Effector memory CD4-positive, alpha-beta T cell (primary cell): ENCODE results near the gene C1orf122.
A peak's percentile ranks its signal among the peaks of the same experiment; 100 is the strongest.
"Not testable (repeated sequence)": the region's sequence is repeated elsewhere in the genome, so short reads cannot be mapped to it uniquely, and the experiment has no call there.

Experiments
- DNase-seq, 3 donors: peaks; one replicate each; pipeline ENCODE4 v3.0.0-alpha.2; 2020
- H3K27ac ChIP-seq: 2 replicates; pipeline ENCODE4 v1.7.0; 2013; ENCODE audit warnings: mild to moderate bottlenecking, low read length, moderate library complexity; ENCODE audit not compliant: insufficient read depth, poor library complexity, severe bottlenecking
- H3K27me3 ChIP-seq: replicated peaks from 2 replicates; pipeline ENCODE4 v1.7.0; 2013; ENCODE audit warnings: mild to moderate bottlenecking, low read length; ENCODE audit not compliant: insufficient read depth, control insufficient read depth, poor library complexity, severe bottlenecking
- H3K36me3 ChIP-seq: 2 replicates; pipeline ENCODE4 v1.7.0; 2013; ENCODE audit warnings: mild to moderate bottlenecking, low read length, moderate library complexity; ENCODE audit not compliant: control insufficient read depth, insufficient read depth
- H3K4me1 ChIP-seq: 2 replicates; pipeline ENCODE4 v1.7.0; 2013; ENCODE audit warnings: low read length, mild to moderate bottlenecking; ENCODE audit not compliant: control insufficient read depth, insufficient read depth, poor library complexity, severe bottlenecking
- H3K4me3 ChIP-seq: 2 replicates; pipeline ENCODE4 v1.7.0; 2013; ENCODE audit warnings: low read length, low read depth, mild to moderate bottlenecking; ENCODE audit not compliant: insufficient read depth, poor library complexity, severe bottlenecking
- H3K9me3 ChIP-seq: 2 replicates; pipeline ENCODE4 v1.7.0; 2013; ENCODE audit warnings: mild to moderate bottlenecking, low read length, moderate library complexity; ENCODE audit not compliant: control insufficient read depth

The C1orf122 gene

DNA sequence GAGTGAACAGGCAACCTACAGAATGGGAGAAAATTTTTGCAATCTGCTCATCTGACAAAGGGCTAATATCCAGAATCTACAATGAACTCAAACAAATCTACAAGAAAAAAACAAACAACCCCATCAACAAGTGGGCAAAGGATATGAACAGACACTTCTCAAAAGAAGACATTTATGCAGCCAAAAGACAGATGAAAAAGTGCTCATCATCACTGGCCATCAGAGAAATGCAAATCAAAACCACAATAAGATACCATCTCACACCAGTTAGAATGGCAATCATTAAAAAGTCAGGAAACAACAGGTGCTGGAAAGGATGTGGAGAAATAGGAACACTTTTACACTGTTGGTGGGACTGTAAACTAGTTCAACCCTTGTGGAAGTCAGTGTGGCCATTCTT, 36.1 kb upstream of the C1orf122 start:
- DNase-seq, H3K27me3 ChIP-seq, H3K9me3 ChIP-seq, H3K4me1 ChIP-seq, H3K4me3 ChIP-seq, H3K36me3 ChIP-seq, H3K27ac ChIP-seq: not testable (repeated sequence)

DNA sequence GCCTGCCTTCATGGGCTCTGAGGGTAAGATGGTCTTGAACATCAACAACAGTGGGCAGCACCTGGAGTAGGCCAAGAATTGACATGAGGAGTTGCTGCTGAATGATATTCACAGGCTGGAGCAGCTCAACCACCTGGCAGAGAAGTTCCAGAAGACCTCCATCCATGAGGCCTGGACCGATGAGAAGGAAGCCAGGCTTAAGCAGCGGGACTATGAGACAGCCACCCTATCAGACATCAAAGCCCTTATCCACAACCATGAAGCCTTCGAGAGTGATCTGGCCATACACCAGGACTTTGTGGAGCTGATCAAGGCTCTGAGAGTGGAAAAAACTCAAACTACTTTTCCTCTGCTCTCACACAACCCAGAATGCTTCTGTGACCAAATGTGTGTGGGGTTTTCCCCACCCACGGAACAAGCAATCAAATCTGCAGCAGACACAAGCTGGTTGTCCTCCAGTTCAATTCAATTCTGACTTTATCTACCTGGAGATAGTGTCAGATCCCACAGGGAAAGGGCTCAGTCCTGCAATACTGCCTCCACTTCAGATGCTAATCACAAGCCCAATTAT, 30.6 kb upstream of the C1orf122 start:
- Histone ChIP-seq H3K4me3 (no peak overlapping the region), H3K27me3 (no peaks in the 10 kb centered on the region), H3K27ac (no peak overlapping the region), H3K36me3 (no peaks in the 10 kb centered on the region), H3K9me3 (no peaks in the 10 kb centered on the region), H3K4me1 (no peaks in the 10 kb centered on the region)
- no peak for DNase-seq

DNA sequence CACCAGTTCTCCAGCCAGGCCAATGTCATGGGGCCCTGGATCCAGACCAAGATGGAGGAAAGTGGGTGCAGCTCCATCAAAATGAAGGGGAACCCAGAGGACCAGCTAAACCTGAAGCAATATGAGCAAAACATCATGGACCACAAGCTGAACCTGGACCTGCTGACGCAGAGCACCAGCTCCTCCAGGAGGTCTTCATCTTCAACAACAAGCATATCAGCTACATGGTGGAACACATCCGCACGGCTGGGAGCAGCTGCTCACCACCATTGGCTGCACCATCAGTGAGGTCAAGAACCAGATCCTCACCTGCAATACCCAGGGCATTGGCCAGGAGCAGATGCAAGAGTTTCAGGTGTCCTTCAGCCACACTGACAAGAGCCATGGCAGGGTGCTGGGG, 28.9 kb upstream of the C1orf122 start:
- no peaks in the 10 kb centered on the region for H3K9me3 ChIP-seq
- H3K36me3 ChIP-seq, result no peaks in the 10 kb centered on the region

DNA sequence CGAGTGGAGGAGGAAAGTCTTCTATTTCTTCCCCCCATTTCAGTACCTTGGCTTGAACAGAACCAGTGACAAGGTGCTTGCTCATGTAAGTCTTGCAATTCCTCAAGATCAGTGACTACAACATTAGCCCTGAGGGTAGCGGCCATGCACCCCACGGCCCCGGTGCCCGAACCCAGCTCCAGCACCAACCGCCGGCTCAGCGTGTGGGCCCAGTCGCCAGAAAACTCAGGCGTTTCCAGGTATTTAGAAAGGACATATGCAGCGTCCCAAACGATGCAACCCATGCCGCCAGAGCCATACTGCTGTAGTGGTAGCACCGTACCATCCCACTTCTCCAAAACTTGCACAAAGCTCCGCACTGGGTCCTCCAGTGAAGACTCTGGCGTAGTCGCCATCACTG, 25.1 kb upstream of the C1orf122 start:
- H3K27me3 ChIP-seq, result no peaks in the 10 kb centered on the region
- DNase-seq, result no peak
- no peak overlapping the region for H3K27ac ChIP-seq
- no peaks in the 10 kb centered on the region for H3K4me1 ChIP-seq
- no peaks in the 10 kb centered on the region for H3K9me3 ChIP-seq
- H3K4me3 ChIP-seq, result no peak overlapping the region
- H3K36me3 ChIP-seq, result no peaks in the 10 kb centered on the region

More for the DNA sequence above, 28.9 kb upstream of the C1orf122 start:
- Histone ChIP-seq H3K27ac (no peak overlapping the region), H3K4me3 (no peak overlapping the region), H3K4me1 (no peaks in the 10 kb centered on the region), H3K27me3 (no peaks in the 10 kb centered on the region)
- no peak for DNase-seq

DNA sequence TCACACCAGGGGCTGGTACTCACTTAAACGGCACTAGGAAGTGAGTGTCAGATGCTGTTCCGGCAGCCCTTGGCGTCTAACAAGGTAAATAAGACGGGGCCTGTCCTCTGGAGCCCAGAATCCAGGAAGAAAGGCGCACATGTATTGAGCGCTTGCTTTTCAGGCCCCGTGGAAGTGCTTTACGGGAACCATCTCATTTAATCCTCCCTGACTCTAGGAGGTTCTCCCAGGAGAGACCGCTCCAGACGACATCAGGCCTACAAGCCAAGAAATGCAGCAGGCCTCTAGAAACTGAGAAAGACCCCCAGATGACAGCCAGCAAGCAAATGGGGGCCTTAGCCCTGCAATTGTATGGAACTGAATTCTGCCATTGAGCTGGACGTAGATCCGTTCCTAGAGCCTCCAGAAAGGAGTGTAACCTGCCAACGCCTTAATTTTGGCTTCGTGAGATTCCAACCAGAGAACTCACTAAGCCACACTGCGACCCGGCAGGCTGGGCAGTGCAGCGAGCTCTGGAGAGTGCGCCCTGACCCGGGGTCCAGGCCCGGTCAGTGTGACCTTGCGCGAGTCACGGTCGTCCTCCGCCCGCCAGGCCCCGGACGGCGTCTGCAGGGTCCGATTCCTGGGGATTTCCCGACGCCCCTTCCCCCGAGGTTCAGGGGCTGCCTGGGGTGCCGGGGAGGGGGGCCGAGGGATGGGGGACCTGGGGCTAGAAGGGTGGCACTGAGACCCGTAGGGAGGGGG, 14.5 kb upstream of the C1orf122 start:
- Histone ChIP-seq H3K4me3 (peak overlapping the region; percentile 29), H3K4me1 (peaks cover 8% of the 10 kb centered on the region), H3K27ac (no peak overlapping the region), H3K27me3 (peaks cover 3% of the 10 kb centered on the region), H3K9me3 (no peaks in the 10 kb centered on the region), H3K36me3 (no peaks in the 10 kb centered on the region)
- no peak for DNase-seq

DNA sequence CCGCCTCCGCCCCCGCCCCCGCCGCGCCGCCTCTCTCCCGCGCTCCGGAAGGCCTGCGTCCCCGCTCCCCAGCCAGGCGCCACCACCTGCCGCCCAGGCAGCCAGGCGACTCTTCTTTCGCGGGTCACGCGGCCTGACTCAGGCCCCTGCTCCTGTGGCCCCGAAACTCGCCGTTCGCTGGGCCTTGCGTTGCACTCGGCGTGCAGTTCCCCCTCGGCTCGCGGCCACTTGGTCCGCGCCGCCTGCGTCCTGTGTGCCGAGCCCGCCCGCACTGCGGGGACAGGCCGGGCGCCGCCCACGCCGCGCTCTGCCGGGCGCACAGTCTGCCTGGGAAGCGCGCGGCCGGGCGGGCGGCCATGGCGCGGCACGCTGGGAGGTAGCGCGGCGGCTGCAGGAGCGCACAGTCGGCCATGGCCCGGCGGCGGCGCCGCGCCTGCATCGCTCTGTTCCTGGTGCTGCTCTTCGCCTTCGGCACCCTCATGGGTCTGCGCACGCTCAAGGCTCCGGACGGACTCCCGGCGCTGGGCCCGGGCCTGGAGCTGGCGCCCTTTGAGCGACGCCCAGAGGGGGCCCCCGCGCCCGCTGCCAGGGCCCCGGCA, 13.7 kb upstream of the C1orf122 start, which contains the start of gene MANEAL:
Gene MANEAL, plus strand, starts transcription at position 75 of the 599 bp plus-strand sequence. Its CDS starts 336 bp downstream, at position 411.
- H3K27ac ChIP-seq, result no peak within 1 kb of the TSS
- no peaks in the 10 kb centered on the region for H3K9me3 ChIP-seq
- H3K27me3 ChIP-seq, result peaks cover 3% of the 10 kb centered on the region
- H3K4me1 ChIP-seq, result peaks cover 8% of the 10 kb centered on the region
- peak within 1 kb of the TSS; percentile 48 for H3K4me3 ChIP-seq
- no peak for DNase-seq
- H3K36me3 ChIP-seq, result no peaks in the 10 kb centered on the region

DNA sequence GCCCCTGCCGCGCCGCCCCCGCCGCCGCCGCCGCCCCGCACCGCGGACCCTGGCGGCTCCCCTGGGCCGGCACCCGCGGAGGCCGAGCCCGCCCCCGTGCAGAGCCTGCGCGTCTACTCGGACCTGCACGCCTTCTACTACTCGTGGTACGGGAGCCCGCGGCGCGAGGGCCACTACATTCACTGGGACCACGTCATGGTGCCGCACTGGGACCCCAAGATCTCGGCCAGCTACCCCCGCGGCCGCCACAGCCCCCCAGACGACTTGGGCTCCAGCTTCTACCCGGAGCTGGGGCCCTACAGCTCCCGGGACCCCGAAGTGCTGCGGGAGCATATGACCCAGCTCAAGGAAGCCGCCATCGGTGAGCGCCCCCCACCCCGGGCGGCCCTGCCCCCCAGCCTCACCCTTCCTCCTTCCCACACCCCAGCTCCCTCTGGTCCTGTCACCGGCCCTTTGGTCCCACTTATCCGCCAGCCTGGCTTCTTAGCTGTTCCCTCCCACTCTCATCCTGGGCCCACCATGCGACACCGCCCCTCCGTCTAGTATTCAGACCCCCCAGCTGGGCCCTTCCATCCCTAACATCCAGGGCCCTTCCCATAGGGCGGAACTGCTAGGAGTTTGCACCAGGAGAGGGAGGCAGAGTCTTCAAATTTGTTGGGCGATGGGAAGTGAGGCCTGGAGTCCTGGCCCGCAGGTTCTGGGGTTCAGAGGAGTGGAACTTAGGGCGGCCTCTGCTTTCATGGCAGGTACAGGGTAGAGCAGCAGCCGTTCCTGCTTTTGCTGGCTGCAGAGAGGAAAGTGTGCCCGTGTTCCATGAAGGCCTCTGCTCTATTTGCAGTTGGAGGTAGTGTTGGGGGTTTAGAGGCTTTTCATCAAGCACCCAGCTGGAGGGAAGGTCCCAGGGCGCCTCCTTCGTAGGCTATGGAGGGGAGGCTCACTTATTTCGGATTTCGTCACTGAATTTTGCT, 12.9 kb upstream of the C1orf122 start:
- Histone ChIP-seq H3K4me3 (peak overlapping the region; percentile 31), H3K9me3 (no peaks in the 10 kb centered on the region)
- no peak for DNase-seq

DNA sequence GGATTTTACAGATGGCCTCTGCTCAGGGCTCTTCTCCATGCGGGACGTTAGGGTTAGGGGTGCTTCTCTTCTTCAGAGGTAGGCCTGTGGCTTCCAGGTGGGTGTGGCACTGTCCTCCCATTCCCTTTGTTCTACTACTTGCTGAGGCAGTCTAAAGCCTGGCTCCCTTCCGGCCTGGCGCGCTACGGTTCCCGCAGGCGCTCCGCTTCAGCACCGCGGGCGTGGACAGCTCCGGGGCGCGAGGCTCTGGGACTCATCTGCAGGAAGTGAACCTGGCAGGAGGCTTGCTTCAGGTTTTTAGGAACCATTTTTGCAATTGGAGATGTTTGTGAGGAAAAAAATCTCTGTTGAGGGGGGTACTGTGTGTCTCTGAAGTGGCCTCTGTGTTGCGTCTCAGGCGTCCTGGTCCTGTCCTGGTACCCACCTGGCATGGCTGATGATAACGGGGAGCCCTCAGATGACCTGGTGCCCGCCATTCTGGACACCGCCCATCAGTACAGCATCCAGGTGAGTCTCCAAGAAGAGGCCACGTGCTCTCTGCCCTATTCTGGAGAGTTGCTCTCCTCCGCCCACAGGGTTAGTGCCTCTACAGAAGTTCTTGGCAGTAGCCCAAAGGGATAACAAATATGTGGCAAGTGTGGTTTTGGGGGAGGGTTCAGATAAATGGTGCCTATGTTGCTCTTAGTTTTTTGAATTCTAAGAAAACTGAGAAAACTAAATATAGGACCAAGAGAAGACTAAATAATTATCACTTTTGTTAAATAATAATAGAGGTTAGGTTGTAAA, 12.1 kb upstream of the C1orf122 start:
- H3K4me1 ChIP-seq, result peaks cover 8% of the 10 kb centered on the region
- H3K4me3 ChIP-seq, result no peak overlapping the region
- no peaks in the 10 kb centered on the region for H3K9me3 ChIP-seq
- H3K27me3 ChIP-seq, result peaks cover 3% of the 10 kb centered on the region
- no peak overlapping the region for H3K27ac ChIP-seq
- peaks cover 7% of the 10 kb centered on the region for H3K36me3 ChIP-seq
- no peak for DNase-seq

More for the DNA sequence above, 12.9 kb upstream of the C1orf122 start:
- H3K27ac ChIP-seq, result no peak overlapping the region
- peaks cover 3% of the 10 kb centered on the region for H3K27me3 ChIP-seq
- peaks cover 8% of the 10 kb centered on the region for H3K4me1 ChIP-seq
- H3K36me3 ChIP-seq, result no peaks in the 10 kb centered on the region

DNA sequence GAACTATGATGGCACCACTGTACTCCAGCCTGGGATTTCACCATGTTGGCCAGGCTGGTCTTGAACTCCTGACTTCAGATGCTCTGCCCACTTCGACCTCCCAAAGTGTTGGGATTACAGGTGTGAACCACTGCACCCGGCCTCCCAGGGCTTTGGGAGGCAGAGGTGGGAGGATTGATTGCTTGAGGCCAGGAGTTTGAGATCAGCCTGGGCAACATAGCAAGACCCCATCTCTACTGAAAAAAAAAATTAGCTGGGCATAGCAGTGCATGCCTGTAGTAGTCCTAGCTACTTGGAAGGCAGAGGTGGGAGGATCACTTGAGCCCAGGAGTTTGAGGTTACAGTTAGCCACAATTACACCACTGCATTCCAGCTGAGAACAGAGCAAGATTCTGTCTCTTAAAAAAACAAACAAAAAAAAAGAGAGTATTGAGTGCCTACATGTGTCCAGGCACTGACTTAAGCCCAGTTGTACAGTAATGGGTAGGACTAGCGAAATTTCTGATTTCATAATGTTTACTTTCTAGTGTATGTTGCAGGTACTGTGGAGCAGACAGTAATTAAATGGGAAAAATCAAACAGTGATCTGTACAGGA, 9.7 kb upstream of the C1orf122 start:
- peaks cover 3% of the 10 kb centered on the region for H3K27me3 ChIP-seq
- H3K4me1 ChIP-seq, result peaks cover 8% of the 10 kb centered on the region
- H3K9me3 ChIP-seq, result no peaks in the 10 kb centered on the region
- H3K36me3 ChIP-seq, result peaks cover 20% of the 10 kb centered on the region
- DNase-seq, result no peak
- no peak overlapping the region for H3K4me3 ChIP-seq
- H3K27ac ChIP-seq, result no peak overlapping the region
